Subcutaneous abdominal adipose tissue (tissue), 5 donors: ENCODE measurements around the gene PIEZO1.
A peak's percentile ranks its signal among the peaks of the same experiment; 100 is the strongest.

ENCODE experiments used
- H3K27ac ChIP-seq: one replicate; pipeline ENCODE4 v1.7.0; 2013; ENCODE audit warnings: low read depth, mild to moderate bottlenecking, inconsistent platforms, low read length, moderate library complexity
- H3K27me3 ChIP-seq, 5 donors: one replicate each; pipeline ENCODE4 v1.7.0; 2013; ENCODE audit warnings: low read length in 5 of 5, inconsistent platforms in 1 of 5; ENCODE audit not compliant: control insufficient read depth in 5 of 5, insufficient read depth in 4 of 5
- H3K36me3 ChIP-seq, 5 donors: one replicate each; pipeline ENCODE4 v1.7.0; 2013; ENCODE audit warnings: low read length in 5 of 5; ENCODE audit not compliant: control insufficient read depth in 5 of 5, insufficient read depth in 5 of 5
- H3K4me1 ChIP-seq, 5 donors: one replicate each; pipeline ENCODE4 v1.7.0; 2013; ENCODE audit warnings: low read length in 5 of 5, mild to moderate bottlenecking in 3 of 5, moderate library complexity in 1 of 5; ENCODE audit not compliant: control insufficient read depth in 5 of 5, insufficient read depth in 5 of 5
- H3K4me3 ChIP-seq, 5 donors: one replicate each; pipeline ENCODE4 v1.7.0; 2013; ENCODE audit warnings: low read length in 5 of 5, low read depth in 1 of 5
- H3K9ac ChIP-seq, 5 donors: one replicate each; pipeline ENCODE4 v1.7.0; 2013; ENCODE audit warnings: low read length in 5 of 5, mild to moderate bottlenecking in 4 of 5, moderate library complexity in 3 of 5
- H3K9me3 ChIP-seq, 5 donors: one replicate each; pipeline ENCODE4 v1.7.0; 2013; ENCODE audit warnings: low read length in 5 of 5; ENCODE audit not compliant: control insufficient read depth in 5 of 5
- donor health status: healthy.
- donor health status: healthy.
- donor health status: healthy.
- donor health status: healthy.
- donor health status: healthy.

PIEZO1 gene, protein sequence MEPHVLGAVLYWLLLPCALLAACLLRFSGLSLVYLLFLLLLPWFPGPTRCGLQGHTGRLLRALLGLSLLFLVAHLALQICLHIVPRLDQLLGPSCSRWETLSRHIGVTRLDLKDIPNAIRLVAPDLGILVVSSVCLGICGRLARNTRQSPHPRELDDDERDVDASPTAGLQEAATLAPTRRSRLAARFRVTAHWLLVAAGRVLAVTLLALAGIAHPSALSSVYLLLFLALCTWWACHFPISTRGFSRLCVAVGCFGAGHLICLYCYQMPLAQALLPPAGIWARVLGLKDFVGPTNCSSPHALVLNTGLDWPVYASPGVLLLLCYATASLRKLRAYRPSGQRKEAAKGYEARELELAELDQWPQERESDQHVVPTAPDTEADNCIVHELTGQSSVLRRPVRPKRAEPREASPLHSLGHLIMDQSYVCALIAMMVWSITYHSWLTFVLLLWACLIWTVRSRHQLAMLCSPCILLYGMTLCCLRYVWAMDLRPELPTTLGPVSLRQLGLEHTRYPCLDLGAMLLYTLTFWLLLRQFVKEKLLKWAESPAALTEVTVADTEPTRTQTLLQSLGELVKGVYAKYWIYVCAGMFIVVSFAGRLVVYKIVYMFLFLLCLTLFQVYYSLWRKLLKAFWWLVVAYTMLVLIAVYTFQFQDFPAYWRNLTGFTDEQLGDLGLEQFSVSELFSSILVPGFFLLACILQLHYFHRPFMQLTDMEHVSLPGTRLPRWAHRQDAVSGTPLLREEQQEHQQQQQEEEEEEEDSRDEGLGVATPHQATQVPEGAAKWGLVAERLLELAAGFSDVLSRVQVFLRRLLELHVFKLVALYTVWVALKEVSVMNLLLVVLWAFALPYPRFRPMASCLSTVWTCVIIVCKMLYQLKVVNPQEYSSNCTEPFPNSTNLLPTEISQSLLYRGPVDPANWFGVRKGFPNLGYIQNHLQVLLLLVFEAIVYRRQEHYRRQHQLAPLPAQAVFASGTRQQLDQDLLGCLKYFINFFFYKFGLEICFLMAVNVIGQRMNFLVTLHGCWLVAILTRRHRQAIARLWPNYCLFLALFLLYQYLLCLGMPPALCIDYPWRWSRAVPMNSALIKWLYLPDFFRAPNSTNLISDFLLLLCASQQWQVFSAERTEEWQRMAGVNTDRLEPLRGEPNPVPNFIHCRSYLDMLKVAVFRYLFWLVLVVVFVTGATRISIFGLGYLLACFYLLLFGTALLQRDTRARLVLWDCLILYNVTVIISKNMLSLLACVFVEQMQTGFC (N-terminal part only)

GRCh38 chr16:88785106-88785924 lies at the start of gene PIEZO1:
TSS of gene PIEZO1 (minus strand) at chr16:88785220. CDS start at chr16:88784964, 256 bp downstream.
- no peaks in the 10 kb centered on the region for H3K27me3 ChIP-seq
- H3K27ac ChIP-seq: peak within 1 kb of the TSS; percentile 99
- no peaks in the 10 kb centered on the region for H3K9me3 ChIP-seq
- no peaks in the 10 kb centered on the region for H3K36me3 ChIP-seq
- peaks cover 7 to 56% (median 49%) of the 10 kb centered on the region in 5 donors for H3K4me1 ChIP-seq
- peak within 1 kb of the TSS; percentile 77 to 88 (median 78) for H3K9ac ChIP-seq
- peak within 1 kb of the TSS in 4 of 5 donors; percentile 67 to 76 (median 71) for H3K4me3 ChIP-seq

GRCh38 chr16:88834670-88835069 lies 49.6 kb upstream of the PIEZO1 start:
- Histone ChIP-seq H3K9ac (no peak overlapping the region), H3K27ac (no peak overlapping the region), H3K27me3 (no peaks in the 10 kb centered on the region), H3K36me3 (peaks cover 0 to 51% (median 33%) of the 10 kb centered on the region in 5 donors), H3K4me1 (no peaks in the 10 kb centered on the region), H3K9me3 (no peaks in the 10 kb centered on the region), H3K4me3 (no peak overlapping the region)

- Histone ChIP-seq H3K9ac (no peak overlapping the region), H3K36me3 (peaks cover 0 to 45% (median 29%) of the 10 kb centered on the region in 5 donors), H3K4me3 (no peak overlapping the region), H3K9me3 (no peaks in the 10 kb centered on the region), H3K4me1 (no peaks in the 10 kb centered on the region), H3K27ac (no peak overlapping the region), H3K27me3 (no peaks in the 10 kb centered on the region)
These were observed 48.1 kb upstream of the PIEZO1 start for GRCh38 chr16:88833086-88833485.

GRCh38 chr16:88831838-88832237 lies 46.8 kb upstream of the PIEZO1 start:
- no peaks in the 10 kb centered on the region for H3K9me3 ChIP-seq
- no peak overlapping the region for H3K9ac ChIP-seq
- H3K27me3 ChIP-seq: no peaks in the 10 kb centered on the region
- no peak overlapping the region for H3K27ac ChIP-seq
- H3K4me1 ChIP-seq: no peaks in the 10 kb centered on the region
- H3K36me3 ChIP-seq: peaks cover 0 to 48% (median 26%) of the 10 kb centered on the region in 5 donors
- H3K4me3 ChIP-seq: no peak overlapping the region

- Histone ChIP-seq H3K27ac (no peak overlapping the region), H3K4me3 (no peak overlapping the region), H3K36me3 (peaks cover 0 to 50% (median 27%) of the 10 kb centered on the region in 5 donors), H3K9ac (no peak overlapping the region), H3K27me3 (no peaks in the 10 kb centered on the region), H3K4me1 (no peaks in the 10 kb centered on the region), H3K9me3 (no peaks in the 10 kb centered on the region)
These were observed 45.8 kb upstream of the PIEZO1 start for GRCh38 chr16:88830783-88831182.

GRCh38 chr16:88830258-88830657 lies 45.2 kb upstream of the PIEZO1 start:
- H3K4me1 ChIP-seq: no peaks in the 10 kb centered on the region
- no peaks in the 10 kb centered on the region for H3K27me3 ChIP-seq
- H3K9me3 ChIP-seq: no peaks in the 10 kb centered on the region
- no peak overlapping the region for H3K27ac ChIP-seq
- no peak overlapping the region for H3K4me3 ChIP-seq
- H3K9ac ChIP-seq: no peak overlapping the region
- peaks cover 0 to 48% (median 27%) of the 10 kb centered on the region in 5 donors for H3K36me3 ChIP-seq

DNA sequence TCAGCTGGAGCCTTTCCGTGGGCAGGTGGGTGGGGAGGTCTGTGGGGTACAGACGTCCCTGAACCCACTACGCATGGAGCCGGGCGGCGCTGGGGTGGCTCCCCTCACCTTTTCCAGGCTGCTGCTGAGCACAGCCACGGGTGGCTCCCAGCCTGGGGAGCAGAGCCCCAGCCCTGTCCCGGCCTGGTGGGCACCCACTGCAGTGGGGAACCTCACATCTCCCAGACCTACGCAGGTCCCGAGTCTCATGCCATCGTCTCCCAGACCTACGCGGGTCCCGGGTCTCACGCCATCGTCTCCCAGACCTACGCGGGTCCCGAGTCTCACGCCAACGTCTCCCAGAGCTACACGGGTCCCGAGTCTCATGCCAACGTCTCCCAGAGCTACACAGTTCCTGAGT lies 43.7 kb upstream of the PIEZO1 start:
- H3K9me3 ChIP-seq: no peaks in the 10 kb centered on the region
- no peaks in the 10 kb centered on the region for H3K4me1 ChIP-seq
- no peak overlapping the region for H3K27ac ChIP-seq
- H3K9ac ChIP-seq: no peak overlapping the region
- H3K36me3 ChIP-seq: peaks cover 0 to 49% (median 28%) of the 10 kb centered on the region in 5 donors
- H3K4me3 ChIP-seq: no peak overlapping the region
- H3K27me3 ChIP-seq: no peaks in the 10 kb centered on the region

GRCh38 chr16:88827727-88828126 lies 42.7 kb upstream of the PIEZO1 start:
- Histone ChIP-seq H3K36me3 (peaks cover 0 to 54% (median 31%) of the 10 kb centered on the region in 5 donors), H3K27me3 (no peaks in the 10 kb centered on the region), H3K9me3 (no peaks in the 10 kb centered on the region), H3K27ac (no peak overlapping the region), H3K4me3 (no peak overlapping the region), H3K4me1 (peaks cover 0 to 2% (median 0%) of the 10 kb centered on the region in 5 donors), H3K9ac (no peak overlapping the region)
